CD14-positive monocyte (primary cell): Measurements from ENCODE around the gene CD96. TPM values are rescaled to one million over a fixed set of nuclear protein-coding genes. Genes with fewer than 3 reads are reported as not detected.

Source experiments
- DNase-seq, 3 donors: peaks; one replicate each; pipeline ENCODE4 v3.0.0-alpha.2; 2011 to 2022
- H2AFZ ChIP-seq: 2 replicates; pipeline ENCODE4 v1.6.0; 2012; ENCODE audit warnings: mild to moderate bottlenecking, low read depth, low read length, inconsistent platforms; ENCODE audit not compliant: insufficient read depth, poor library complexity, severe bottlenecking
- H3K27ac ChIP-seq, 2 donors: 1 replicate in 1 of 2; 2 replicates in 1 of 2; pipeline ENCODE4 v1.5.1; 2012 to 2013; ENCODE audit warnings: low read length in 2 of 2, control low read depth in 1 of 2, inconsistent platforms in 1 of 2, low read depth in 1 of 2, mild to moderate bottlenecking in 1 of 2
- H3K27me3 ChIP-seq, 2 donors: one replicate each; pipeline versions ENCODE4 v1.6.0 to v1.6.1; 2011 to 2013; ENCODE audit warnings: low read length in 2 of 2; ENCODE audit not compliant: control insufficient read depth in 2 of 2, insufficient read depth in 2 of 2
- H3K36me3 ChIP-seq, 2 donors: replicated peaks in 1 of 2; 1 replicate in 1 of 2; 2 replicates in 1 of 2; pipeline versions ENCODE4 v1.5.1 to v1.6.1; 2012 to 2013; ENCODE audit warnings: low read length in 2 of 2, control low read depth in 1 of 2, inconsistent platforms in 1 of 2, mild to moderate bottlenecking in 1 of 2; ENCODE audit not compliant: insufficient read depth in 2 of 2, control insufficient read depth in 1 of 2
- H3K4me1 ChIP-seq, 2 donors: 1 replicate in 1 of 2; 2 replicates in 1 of 2; pipeline versions ENCODE4 v1.5.1 to v1.6.1; 2012 to 2013; ENCODE audit warnings: low read length in 2 of 2, control low read depth in 1 of 2, inconsistent platforms in 1 of 2, mild to moderate bottlenecking in 1 of 2, moderate library complexity in 1 of 2; ENCODE audit not compliant: insufficient read depth in 2 of 2, control insufficient read depth in 1 of 2
- H3K4me2 ChIP-seq: replicated peaks from 2 replicates; pipeline ENCODE3; 2012; ENCODE audit warnings: low read length, moderate library complexity, mild to moderate bottlenecking; ENCODE audit not compliant: poor library complexity, severe bottlenecking; ENCODE audit errors: extremely low read depth
- H3K4me3 ChIP-seq, 3 experiments: fragments of 200-600 bp in 1 of 3; sonication (generic) in 1 of 3; replicated peaks in 1 of 3; 1 replicate in 2 of 3; 2 replicates in 1 of 3; pipeline ENCODE4 v1.5.1; 2011 to 2013; ENCODE audit warnings: low read length in 3 of 3, mild to moderate bottlenecking in 3 of 3, control low read depth in 2 of 3, low read depth in 2 of 3, inconsistent platforms in 1 of 3, moderate library complexity in 1 of 3
- H3K79me2 ChIP-seq: 2 replicates; pipeline ENCODE4 v1.6.0; 2012; ENCODE audit warnings: mild to moderate bottlenecking, control low read depth, inconsistent platforms, low read length, moderate library complexity; ENCODE audit not compliant: insufficient read depth
- H3K9ac ChIP-seq: 2 replicates; pipeline ENCODE4 v1.6.0; 2017; ENCODE audit warnings: low read length, mild to moderate bottlenecking; ENCODE audit not compliant: insufficient read depth, poor library complexity, severe bottlenecking
- H3K9me3 ChIP-seq, 2 donors: replicated peaks in 1 of 2; 1 replicate in 1 of 2; 2 replicates in 1 of 2; pipeline versions ENCODE4 v1.5.1 to v1.6.1; 2012 to 2013; ENCODE audit warnings: low read length in 2 of 2, control low read depth in 1 of 2; ENCODE audit not compliant: control insufficient read depth in 1 of 2, insufficient read depth in 1 of 2
- H4K20me1 ChIP-seq: 2 replicates; pipeline ENCODE4 v1.6.0; 2012; ENCODE audit warnings: mild to moderate bottlenecking, low read length, control low read depth, moderate library complexity; ENCODE audit not compliant: insufficient read depth
- H3K27ac Mint-ChIP-seq, 7 donors: one replicate each; pipeline ENCODE4 v1.8.0; 2020; ENCODE audit warnings: mild to moderate bottlenecking in 7 of 7, mixed read lengths in 7 of 7, moderate library complexity in 6 of 7, inconsistent platforms in 2 of 7
- H3K27me3 Mint-ChIP-seq, 3 donors: one replicate each; pipeline ENCODE4 v1.8.0; 2021 to 2022; ENCODE audit warnings: low read depth in 3 of 3, mild to moderate bottlenecking in 3 of 3, mixed read lengths in 3 of 3, moderate library complexity in 3 of 3, inconsistent platforms in 1 of 3
- H3K36me3 Mint-ChIP-seq, 2 donors: one replicate each; pipeline ENCODE4 v1.8.0; 2020; ENCODE audit warnings: mixed read lengths in 2 of 2, inconsistent platforms in 1 of 2, mild to moderate bottlenecking in 1 of 2
- H3K4me1 Mint-ChIP-seq: one replicate; pipeline ENCODE4 v1.8.0; 2020; ENCODE audit warnings: mild to moderate bottlenecking, mixed read lengths
- H3K4me3 Mint-ChIP-seq, 2 donors: one replicate each; pipeline ENCODE4 v1.8.0; 2020; ENCODE audit warnings: mild to moderate bottlenecking in 2 of 2, mixed read lengths in 2 of 2, moderate library complexity in 1 of 2
- H3K9me3 Mint-ChIP-seq, 7 donors: one replicate each; pipeline ENCODE4 v1.8.0; 2020 to 2022; ENCODE audit warnings: mixed read lengths in 7 of 7, mild to moderate bottlenecking in 6 of 7, moderate library complexity in 6 of 7, inconsistent platforms in 2 of 7
- CTCF ChIP-seq: fragments of 200-600 bp; IDR thresholded peaks from one replicate; pipeline ENCODE4 v1.8.0; 2022; ENCODE audit warnings: antibody characterized with exemption, mild to moderate bottlenecking
- WGBS: methylation state at CpG from one replicate; pipeline ENCODE4 v1.1.5; 2013; ENCODE audit warnings: missing lambda C conversion rate; ENCODE audit not compliant: insufficient coverage; 5-methylcytosine and 5-hydroxymethylcytosine counted together
- intact Hi-C, 2 donors: fragments of 100-400 bp; cut with micrococcal nuclease; formaldehyde crosslinking; loops; one replicate each; pipeline versions ENCODE4 v1.15.0 to v1.15.1; 2023
- polyA plus RNA-seq, 3 donors: library from polyadenylated mRNA; depleted of rRNA in 1 of 3; unstranded in 2 of 3; stranded (reverse) in 1 of 3; fragments of 300-500 nt in 2 of 3; fragments of >200 nt in 1 of 3; fragmentation: Illumina TruSeq in 2 of 3; gene quantifications; 1 replicate in 2 of 3; 2 replicates in 1 of 3; pipeline ENCODE4 v1.2.3, GENCODE V29; 2012 to 2021

Gene CD96
- polyA plus RNA-seq, 3 donors = 0.05 to 0.97 (median 0.33) TPM

- no peak overlapping the region for H3K4me3 ChIP-seq
- H4K20me1 ChIP-seq = no peaks in the 10 kb centered on the region
- no peak overlapping the region for H2AFZ ChIP-seq
- H3K4me2 ChIP-seq = no peak overlapping the region
- Mint-ChIP-seq H3K27me3 (peaks cover 0 to 1% (median 0%) of the 10 kb centered on the region in 3 donors), H3K9me3 (no peaks in the 10 kb centered on the region), H3K27ac (no peak overlapping the region), H3K36me3 (no peaks in the 10 kb centered on the region), H3K4me1 (peaks cover 4% of the 10 kb centered on the region), H3K4me3 (no peak overlapping the region)
- no peaks in the 10 kb centered on the region for H3K79me2 ChIP-seq
- no peak overlapping the region for H3K9ac ChIP-seq
- no peak for DNase-seq
- no peak overlapping the region for H3K27ac ChIP-seq
- H3K27me3 ChIP-seq = no peaks in the 10 kb centered on the region
- H3K9me3 ChIP-seq = no peaks in the 10 kb centered on the region
- TF ChIP-seq CTCF = no peak
- WGBS = no CpG with 5 or more reads among the region's 1 CpG
- no peaks in the 10 kb centered on the region for H3K4me1 ChIP-seq
- intact Hi-C loops = no loop called here
- no peaks in the 10 kb centered on the region for H3K36me3 ChIP-seq
These were observed 153.7 kb downstream of the CD96 start for GRCh38 chr3:111695636-111696117.

GRCh38 chr3:111700054-111700453, 158.1 kb downstream of the CD96 start:
- TF ChIP-seq CTCF = no peak
- Mint-ChIP-seq H3K27me3 (peaks cover 0 to 1% (median 0%) of the 10 kb centered on the region in 3 donors), H3K9me3 (no peaks in the 10 kb centered on the region), H3K4me1 (peaks cover 4% of the 10 kb centered on the region), H3K27ac (no peak overlapping the region), H3K36me3 (no peaks in the 10 kb centered on the region), H3K4me3 (no peak overlapping the region)
- Histone ChIP-seq H3K4me3 (no peak overlapping the region), H3K27me3 (no peaks in the 10 kb centered on the region), H2AFZ (no peak overlapping the region), H3K36me3 (no peaks in the 10 kb centered on the region), H3K4me2 (no peak overlapping the region), H3K79me2 (no peaks in the 10 kb centered on the region), H3K9ac (no peak overlapping the region), H3K9me3 (no peaks in the 10 kb centered on the region), H3K4me1 (no peaks in the 10 kb centered on the region), H4K20me1 (no peaks in the 10 kb centered on the region), H3K27ac (no peak overlapping the region)
- DNase-seq = no peak
- no CpG with 5 or more reads among the region's 3 CpGs for WGBS
- intact Hi-C loops = no loop called here
